ENCODE data around the gene GP5.

GP5 gene

GRCh38 chr3:194390835-194391234, 8.2 kb downstream of the GP5 start:
- Histone ChIP-seq H3K14ac (ENCODE audit: low read length in 2 of 2) (no peak overlapping the region), H4K8ac (ENCODE audit: low read length) (no peak overlapping the region), H3K27ac (ENCODE audit: low read length, poor library complexity, severe bottlenecking) (no peak overlapping the region), H3K18ac (ENCODE audit: low read depth in 1 of 2, low read length in 2 of 2) (no peak overlapping the region), H4K91ac (ENCODE audit: low read length) (no peak overlapping the region), H3K9me3 (ENCODE audit: control insufficient read depth, low read length) (peaks cover 13% of the 10 kb centered on the region), H3K36me3 (ENCODE audit: control insufficient read depth in 1 of 2, insufficient read depth in 2 of 2, low read depth in 1 of 2, low read length in 2 of 2) (no peaks in the 10 kb centered on the region), H3K4me1 (ENCODE audit: control insufficient read depth, insufficient read depth, low read depth, low read length) (peaks cover 3% of the 10 kb centered on the region), H3K4me2 (ENCODE audit: low read length, poor library complexity, severe bottlenecking) (no peak overlapping the region), H2BK15ac (ENCODE audit: low read depth, poor library complexity, severe bottlenecking) (no peak overlapping the region), H2AK5ac (ENCODE audit: low read length, severe bottlenecking) (no peak overlapping the region), H3K27me3 (ENCODE audit: control insufficient read depth in 1 of 2, insufficient read depth in 1 of 2, low read length in 2 of 2) (peaks cover 29 to 51% of the 10 kb centered on the region in 2 experiments), H3K79me1 (replicated peaks; ENCODE audit: low read length, poor library complexity, severe bottlenecking) (no peaks in the 10 kb centered on the region), H2BK12ac (ENCODE audit: low read length in 2 of 2) (no peak overlapping the region), H2BK5ac (ENCODE audit: low read depth, low read length, poor library complexity, severe bottlenecking) (no peak overlapping the region), H3K4ac (ENCODE audit: low read depth in 1 of 2, low read length in 2 of 2) (no peak overlapping the region), H3K9ac (ENCODE audit: low read length) (no peak overlapping the region), H3K4me3 (ENCODE audit: insufficient read depth in 1 of 2, low read depth in 1 of 2, low read length in 2 of 2) (no peak overlapping the region), H2BK120ac (ENCODE audit: low read depth, low read length) (no peak overlapping the region), H2AFZ (ENCODE audit: low read depth, low read length) (no peak overlapping the region), H3K23ac (ENCODE audit: low read length in 2 of 2) (no peak overlapping the region)
- DNase-seq: no peak

DNA sequence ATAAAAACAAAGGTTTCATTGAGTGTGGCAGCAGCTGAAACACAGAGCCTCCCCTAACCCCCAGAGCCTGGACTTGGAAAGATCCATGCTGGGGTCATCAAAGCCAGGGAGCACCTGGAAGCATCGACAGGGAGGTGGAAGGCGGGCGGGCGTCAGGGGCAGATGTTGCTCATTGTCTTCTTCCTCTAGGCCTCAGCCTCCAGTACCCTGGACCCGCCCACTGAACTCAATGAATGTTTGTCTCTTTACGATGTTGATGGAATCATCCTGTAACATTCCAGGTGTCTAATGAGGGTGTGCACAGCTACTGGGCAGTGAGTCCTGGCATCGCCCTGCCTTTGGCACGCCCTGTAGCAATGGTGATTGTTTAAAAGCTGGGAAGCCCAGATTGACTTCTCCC, 9.8 kb downstream of the GP5 start:
- H2BK15ac ChIP-seq (ENCODE audit: low read depth, poor library complexity, severe bottlenecking): no peak overlapping the region
- no peak overlapping the region for H2BK12ac ChIP-seq (ENCODE audit: low read length in 2 of 2)
- H2AK5ac ChIP-seq (ENCODE audit: low read length, severe bottlenecking): no peak overlapping the region
- no peaks in the 10 kb centered on the region for H3K4me1 ChIP-seq (ENCODE audit: control insufficient read depth, insufficient read depth, low read depth, low read length)
- H4K91ac ChIP-seq (ENCODE audit: low read length): no peak overlapping the region
- no peak overlapping the region for H3K4me2 ChIP-seq (ENCODE audit: low read length, poor library complexity, severe bottlenecking)
- H4K8ac ChIP-seq (ENCODE audit: low read length): no peak overlapping the region
- H3K27me3 ChIP-seq (ENCODE audit: control insufficient read depth in 1 of 2, insufficient read depth in 1 of 2, low read length in 2 of 2): peaks cover 35 to 50% of the 10 kb centered on the region in 2 experiments
- WGBS: 87% methylated on average over 8 of the region's 8 CpGs
- no peak overlapping the region for H2BK120ac ChIP-seq (ENCODE audit: low read depth, low read length)
- H2AFZ ChIP-seq (ENCODE audit: low read depth, low read length): no peak overlapping the region
- no peak overlapping the region for H3K9ac ChIP-seq (ENCODE audit: low read length)
- H3K9me3 ChIP-seq (ENCODE audit: control insufficient read depth, low read length): peaks cover 13% of the 10 kb centered on the region
- no peak overlapping the region for H3K18ac ChIP-seq (ENCODE audit: low read depth in 1 of 2, low read length in 2 of 2)
- H3K23ac ChIP-seq (ENCODE audit: low read length in 2 of 2): no peak overlapping the region
- H3K36me3 ChIP-seq (ENCODE audit: control insufficient read depth in 1 of 2, insufficient read depth in 2 of 2, low read depth in 1 of 2, low read length in 2 of 2): no peaks in the 10 kb centered on the region
- H3K14ac ChIP-seq (ENCODE audit: low read length in 2 of 2): no peak overlapping the region
- no peak overlapping the region for H2BK5ac ChIP-seq (ENCODE audit: low read depth, low read length, poor library complexity, severe bottlenecking)
- no peak for DNase-seq
- H3K4ac ChIP-seq (ENCODE audit: low read depth in 1 of 2, low read length in 2 of 2): no peak overlapping the region
- H3K79me1 ChIP-seq (replicated peaks; ENCODE audit: low read length, poor library complexity, severe bottlenecking): no peaks in the 10 kb centered on the region
- H3K27ac ChIP-seq (ENCODE audit: low read length, poor library complexity, severe bottlenecking): no peak overlapping the region
- H3K4me3 ChIP-seq (ENCODE audit: insufficient read depth in 1 of 2, low read depth in 1 of 2, low read length in 2 of 2): no peak overlapping the region

DNA sequence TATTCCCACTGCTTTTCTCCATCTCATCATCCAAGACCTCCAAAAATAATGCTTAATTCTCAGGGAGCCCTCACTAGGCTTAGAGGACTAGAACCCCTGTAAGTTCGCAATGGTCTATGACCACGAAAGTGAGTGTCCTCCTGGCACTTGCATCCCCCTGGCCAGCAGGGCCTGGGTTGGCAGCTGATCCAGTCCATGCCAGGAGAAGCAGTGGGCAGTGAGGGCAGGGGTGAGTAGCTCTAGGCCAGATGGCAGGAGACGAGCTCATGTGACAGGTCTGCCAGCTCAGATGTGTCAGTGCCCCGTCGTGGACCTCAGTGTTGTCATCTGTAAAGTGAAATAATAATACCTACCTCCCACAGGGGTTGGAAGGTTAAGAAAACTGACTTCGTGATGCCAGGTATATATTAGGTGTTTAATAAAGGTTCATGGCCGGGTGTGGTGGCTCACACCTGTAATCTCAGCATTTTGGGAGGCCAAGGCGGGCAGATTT, 11.1 kb downstream of the GP5 start:
- H3K79me1 ChIP-seq (replicated peaks; ENCODE audit: low read length, poor library complexity, severe bottlenecking): no peaks in the 10 kb centered on the region
- no peak overlapping the region for H4K8ac ChIP-seq (ENCODE audit: low read length)
- no peak overlapping the region for H3K4me2 ChIP-seq (ENCODE audit: low read length, poor library complexity, severe bottlenecking)
- H2AK5ac ChIP-seq (ENCODE audit: low read length, severe bottlenecking): no peak overlapping the region
- no peak overlapping the region for H3K4me3 ChIP-seq (ENCODE audit: insufficient read depth in 1 of 2, low read depth in 1 of 2, low read length in 2 of 2)
- H3K9me3 ChIP-seq (ENCODE audit: control insufficient read depth, low read length): peaks cover 13% of the 10 kb centered on the region
- H3K27ac ChIP-seq (ENCODE audit: low read length, poor library complexity, severe bottlenecking): no peak overlapping the region
- H2BK5ac ChIP-seq (ENCODE audit: low read depth, low read length, poor library complexity, severe bottlenecking): no peak overlapping the region
- no peaks in the 10 kb centered on the region for H3K36me3 ChIP-seq (ENCODE audit: control insufficient read depth in 1 of 2, insufficient read depth in 2 of 2, low read depth in 1 of 2, low read length in 2 of 2)
- peaks cover 41 to 63% of the 10 kb centered on the region in 2 experiments for H3K27me3 ChIP-seq (ENCODE audit: control insufficient read depth in 1 of 2, insufficient read depth in 1 of 2, low read length in 2 of 2)
- H3K23ac ChIP-seq (ENCODE audit: low read length in 2 of 2): no peak overlapping the region
- no peak overlapping the region for H2AFZ ChIP-seq (ENCODE audit: low read depth, low read length)
- H3K18ac ChIP-seq (ENCODE audit: low read depth in 1 of 2, low read length in 2 of 2): no peak overlapping the region
- no peak overlapping the region for H2BK12ac ChIP-seq (ENCODE audit: low read length in 2 of 2)
- no peak for DNase-seq
- no peak overlapping the region for H2BK15ac ChIP-seq (ENCODE audit: low read depth, poor library complexity, severe bottlenecking)
- H3K4ac ChIP-seq (ENCODE audit: low read depth in 1 of 2, low read length in 2 of 2): no peak overlapping the region
- H3K4me1 ChIP-seq (ENCODE audit: control insufficient read depth, insufficient read depth, low read depth, low read length): no peaks in the 10 kb centered on the region
- no peak overlapping the region for H2BK120ac ChIP-seq (ENCODE audit: low read depth, low read length)
- 93% methylated on average over 4 of the region's 8 CpGs for WGBS
- no peak overlapping the region for H3K14ac ChIP-seq (ENCODE audit: low read length in 2 of 2)
- H3K9ac ChIP-seq (ENCODE audit: low read length): no peak overlapping the region
- no peak overlapping the region for H4K91ac ChIP-seq (ENCODE audit: low read length)

DNA sequence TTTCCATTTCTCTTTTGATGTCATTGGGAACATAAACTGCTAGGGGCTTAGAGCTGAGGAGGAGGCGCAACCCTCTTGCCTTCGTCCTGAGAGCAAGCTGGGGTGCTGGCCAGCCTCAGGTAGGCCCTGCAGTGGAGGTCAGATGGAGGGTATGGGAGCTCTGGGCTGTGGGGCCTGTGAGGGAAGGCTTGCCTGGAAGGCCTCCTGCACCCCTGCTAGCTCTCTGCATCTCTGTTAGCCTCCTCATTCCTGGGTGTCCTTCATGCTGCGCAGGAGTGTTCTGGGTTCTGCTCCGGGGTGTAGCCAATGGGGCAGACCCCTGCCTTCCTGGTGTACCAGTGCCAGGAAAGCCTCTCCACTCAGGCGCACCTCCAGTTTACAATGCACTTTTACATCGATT, 11.8 kb downstream of the GP5 start:
- peak overlapping the region in 1 of 2 experiments; percentile 1 for H2BK12ac ChIP-seq (ENCODE audit: low read length in 2 of 2)
- H3K18ac ChIP-seq (ENCODE audit: low read depth in 1 of 2, low read length in 2 of 2): no peak overlapping the region
- H3K79me1 ChIP-seq (replicated peaks; ENCODE audit: low read length, poor library complexity, severe bottlenecking): no peaks in the 10 kb centered on the region
- no peak overlapping the region for H2BK120ac ChIP-seq (ENCODE audit: low read depth, low read length)
- no peak overlapping the region for H2BK15ac ChIP-seq (ENCODE audit: low read depth, poor library complexity, severe bottlenecking)
- H3K4me1 ChIP-seq (ENCODE audit: control insufficient read depth, insufficient read depth, low read depth, low read length): no peaks in the 10 kb centered on the region
- H3K4me2 ChIP-seq (ENCODE audit: low read length, poor library complexity, severe bottlenecking): no peak overlapping the region
- no peak overlapping the region for H2AK5ac ChIP-seq (ENCODE audit: low read length, severe bottlenecking)
- H3K14ac ChIP-seq (ENCODE audit: low read length in 2 of 2): no peak overlapping the region
- no peak for DNase-seq
- H3K27me3 ChIP-seq (ENCODE audit: control insufficient read depth in 1 of 2, insufficient read depth in 1 of 2, low read length in 2 of 2): peaks cover 48 to 62% of the 10 kb centered on the region in 2 experiments
- no peak overlapping the region for H2AFZ ChIP-seq (ENCODE audit: low read depth, low read length)
- H3K36me3 ChIP-seq (ENCODE audit: control insufficient read depth in 1 of 2, insufficient read depth in 2 of 2, low read depth in 1 of 2, low read length in 2 of 2): no peaks in the 10 kb centered on the region
- no peak overlapping the region for H3K23ac ChIP-seq (ENCODE audit: low read length in 2 of 2)
- H3K9ac ChIP-seq (ENCODE audit: low read length): no peak overlapping the region
- no peak overlapping the region for H3K4ac ChIP-seq (ENCODE audit: low read depth in 1 of 2, low read length in 2 of 2)
- no peak overlapping the region for H4K8ac ChIP-seq (ENCODE audit: low read length)
- H3K27ac ChIP-seq (ENCODE audit: low read length, poor library complexity, severe bottlenecking): no peak overlapping the region
- peaks cover 13% of the 10 kb centered on the region for H3K9me3 ChIP-seq (ENCODE audit: control insufficient read depth, low read length)
- 96% methylated on average over 6 of the region's 6 CpGs for WGBS
- H4K91ac ChIP-seq (ENCODE audit: low read length): no peak overlapping the region
- H3K4me3 ChIP-seq (ENCODE audit: insufficient read depth in 1 of 2, low read depth in 1 of 2, low read length in 2 of 2): no peak overlapping the region
- no peak overlapping the region for H2BK5ac ChIP-seq (ENCODE audit: low read depth, low read length, poor library complexity, severe bottlenecking)

Measured in mesenchymal stem cell (in vitro differentiated cells and primary cell).